NCI-H128 (cell line): ENCODE results near the gene RFTN1.

Experiments
- DNase-seq: peaks from one replicate; lab custom pipeline; 2025; ENCODE audit not compliant: unreplicated experiment; lab: John Stamatoyannopoulos, UW

The RFTN1 gene

DNA sequence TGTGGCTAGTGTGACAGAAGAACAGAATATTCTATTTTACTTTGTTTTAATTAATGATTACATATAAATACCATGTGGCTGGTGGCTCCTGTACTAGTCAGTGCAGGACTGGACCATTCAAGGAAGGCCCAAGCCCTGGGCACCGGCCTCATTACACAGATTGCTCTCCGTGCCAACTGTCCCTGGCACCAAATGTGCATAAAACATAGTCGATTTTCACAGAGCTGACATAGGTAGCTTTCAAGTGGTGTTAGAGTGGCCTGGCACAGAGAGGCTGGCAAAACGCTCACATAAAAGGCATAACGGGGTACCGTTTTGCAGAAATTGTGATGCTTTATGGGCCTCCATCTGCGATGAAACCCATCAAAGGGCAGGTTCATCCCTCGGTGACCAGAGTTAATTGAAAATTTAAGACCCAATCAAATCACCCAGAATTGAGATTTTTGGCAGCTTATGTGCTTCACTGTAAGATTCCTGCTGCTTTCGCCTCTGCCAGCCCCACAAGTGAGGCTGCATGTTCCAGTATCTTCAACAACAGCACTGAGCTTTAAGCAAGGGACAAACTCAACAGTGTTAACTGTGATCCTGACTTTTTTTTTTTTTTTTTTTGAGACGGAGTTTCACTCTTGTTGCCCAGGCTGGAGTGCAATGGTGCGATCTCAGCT, 25.9 kb downstream of the RFTN1 start:
- DNase-seq = no peak

DNA sequence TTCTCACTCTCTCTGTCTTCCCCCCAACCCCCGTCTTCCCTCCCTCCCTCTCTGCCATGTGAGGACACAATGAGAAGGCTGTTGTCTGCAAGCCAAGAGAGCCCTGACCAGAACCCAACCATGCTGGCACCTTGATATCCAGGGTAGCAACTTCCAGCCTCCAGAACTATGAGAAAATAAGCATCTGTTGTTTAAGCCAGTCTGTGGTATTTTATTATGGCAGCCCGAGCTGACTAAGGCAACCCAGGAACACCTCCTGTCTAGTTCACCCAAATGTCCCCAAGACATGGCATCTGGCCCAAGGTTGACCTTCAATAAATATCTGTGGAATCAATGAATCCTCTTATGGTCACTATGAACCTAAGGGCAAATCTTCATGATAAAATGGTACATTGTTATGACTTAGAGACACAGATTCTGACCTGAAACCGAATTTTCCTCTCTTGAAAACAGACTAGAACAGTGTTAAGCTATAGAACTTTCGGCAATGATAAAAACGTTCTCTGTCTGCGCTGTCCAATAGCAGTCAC, 26.5 kb downstream of the RFTN1 start:
- no peak for DNase-seq

DNA sequence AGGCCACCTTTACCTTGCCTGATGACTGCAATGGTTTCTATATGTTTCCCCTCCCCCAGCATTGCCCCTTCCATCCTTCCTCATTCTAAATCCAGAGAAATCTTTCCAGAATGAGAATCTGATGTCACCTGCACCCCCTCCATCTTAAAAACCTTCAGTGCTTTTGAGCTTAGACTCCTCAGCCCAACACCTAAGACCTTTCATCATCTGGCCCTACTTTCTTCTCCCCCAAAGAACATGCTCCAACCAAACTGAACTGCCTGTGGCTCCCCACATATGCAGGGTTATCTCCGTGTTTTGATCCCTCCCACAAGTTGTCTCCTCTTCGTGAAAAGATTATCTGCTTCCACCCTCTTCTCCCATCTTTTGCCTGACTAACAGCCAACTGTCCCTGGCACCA, 27.3 kb downstream of the RFTN1 start:
- DNase-seq = no peak

DNA sequence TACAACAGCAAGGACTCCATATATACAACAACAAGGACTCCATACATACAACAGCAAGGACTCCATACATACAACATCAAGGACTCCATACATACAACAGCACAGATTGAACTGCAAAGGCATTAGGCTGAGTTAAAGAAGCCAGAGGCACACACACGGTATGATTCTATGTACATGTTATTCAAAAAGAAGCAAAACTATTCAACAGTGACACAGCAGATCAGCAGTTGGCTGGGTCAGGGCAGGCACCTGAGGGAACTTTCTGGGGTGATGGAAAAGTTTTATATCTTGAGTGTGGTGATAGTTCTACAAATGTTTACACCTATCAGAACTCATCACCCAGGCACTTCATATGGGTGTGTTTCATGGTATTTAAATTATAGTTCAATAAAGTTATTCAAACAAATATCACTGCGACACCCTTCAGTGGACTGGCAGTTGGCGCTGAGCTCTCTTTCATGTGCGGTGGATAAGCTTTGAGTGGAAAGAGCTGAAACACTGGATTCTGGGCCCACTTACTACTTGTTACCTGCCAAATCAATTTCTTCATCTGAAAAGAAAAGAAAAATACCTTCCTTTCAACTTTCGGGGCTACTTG, 28.0 kb downstream of the RFTN1 start:
- no peak for DNase-seq

DNA sequence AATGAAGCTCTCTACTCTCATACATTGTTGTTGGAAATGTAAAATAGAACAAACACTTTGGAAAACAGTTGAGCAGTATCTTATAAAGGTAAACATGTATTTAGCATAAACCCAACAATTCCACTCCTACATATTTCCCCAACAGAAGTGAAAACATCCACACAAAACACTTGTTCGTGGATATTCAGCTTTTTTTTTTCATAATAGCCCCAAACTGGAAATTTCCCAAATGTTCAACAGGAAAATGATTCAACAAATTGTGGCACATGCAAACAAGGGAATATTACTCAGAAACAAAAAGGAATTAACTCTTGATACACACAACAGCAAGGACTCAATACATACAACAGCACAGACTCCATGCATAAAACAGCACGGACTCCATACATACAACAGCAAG, 28.5 kb downstream of the RFTN1 start:
- no peak for DNase-seq

DNA sequence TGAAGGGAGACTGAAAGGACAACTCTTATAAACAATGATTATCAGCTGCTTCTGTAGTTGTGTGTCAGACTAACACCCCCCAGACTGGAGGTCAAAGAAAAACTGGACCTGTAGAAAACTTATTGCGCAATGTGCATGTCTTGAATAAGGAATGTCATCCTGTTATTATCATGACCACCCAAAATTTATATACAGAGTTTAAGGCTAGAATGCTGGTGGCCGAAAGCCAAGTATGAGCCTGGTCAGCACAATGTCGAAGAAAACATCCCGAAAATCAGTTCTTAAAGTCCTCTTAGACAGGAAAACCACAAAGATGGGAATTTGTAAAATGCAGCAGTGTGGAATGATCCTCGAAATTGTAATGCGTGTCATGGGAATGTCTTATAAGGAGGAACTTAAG, 29.3 kb downstream of the RFTN1 start:
- DNase-seq = no peak

DNA sequence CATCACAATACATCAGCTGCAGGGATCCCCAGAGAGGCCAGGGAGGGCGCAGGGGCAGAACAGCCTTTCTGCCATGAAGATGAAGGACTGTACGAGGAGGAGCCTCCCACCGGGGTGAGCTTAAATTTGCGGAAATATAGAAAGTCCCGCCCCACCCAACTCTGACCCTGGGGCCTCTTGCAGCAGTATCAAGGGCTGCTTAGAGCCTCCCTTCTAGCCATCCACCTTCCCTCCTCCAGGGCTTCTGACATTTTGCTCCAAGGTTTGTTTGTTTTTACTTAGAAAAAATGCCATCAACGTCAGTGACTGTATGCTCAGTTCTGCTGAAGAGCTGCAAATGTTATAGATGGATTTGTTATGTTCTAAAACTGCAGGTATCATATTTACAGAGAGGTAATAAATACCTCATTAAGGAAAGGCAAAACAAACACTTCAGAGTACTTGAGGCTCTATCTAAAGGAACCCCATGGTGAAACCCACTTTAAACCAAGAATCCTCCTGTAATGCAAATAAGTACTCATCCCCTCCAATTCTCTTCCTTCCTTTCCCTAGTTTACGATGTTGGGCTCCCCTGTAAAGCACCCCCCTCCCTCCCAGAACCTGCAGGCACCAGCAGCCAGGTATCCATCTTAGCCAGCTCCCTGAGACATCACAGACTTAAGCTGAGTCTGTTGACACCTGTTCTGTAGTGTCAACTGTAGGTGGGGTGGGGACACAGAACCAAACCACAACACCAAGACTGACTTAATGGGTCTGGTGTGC, 30.5 kb downstream of the RFTN1 start:
- peak; percentile 66 for DNase-seq

DNA sequence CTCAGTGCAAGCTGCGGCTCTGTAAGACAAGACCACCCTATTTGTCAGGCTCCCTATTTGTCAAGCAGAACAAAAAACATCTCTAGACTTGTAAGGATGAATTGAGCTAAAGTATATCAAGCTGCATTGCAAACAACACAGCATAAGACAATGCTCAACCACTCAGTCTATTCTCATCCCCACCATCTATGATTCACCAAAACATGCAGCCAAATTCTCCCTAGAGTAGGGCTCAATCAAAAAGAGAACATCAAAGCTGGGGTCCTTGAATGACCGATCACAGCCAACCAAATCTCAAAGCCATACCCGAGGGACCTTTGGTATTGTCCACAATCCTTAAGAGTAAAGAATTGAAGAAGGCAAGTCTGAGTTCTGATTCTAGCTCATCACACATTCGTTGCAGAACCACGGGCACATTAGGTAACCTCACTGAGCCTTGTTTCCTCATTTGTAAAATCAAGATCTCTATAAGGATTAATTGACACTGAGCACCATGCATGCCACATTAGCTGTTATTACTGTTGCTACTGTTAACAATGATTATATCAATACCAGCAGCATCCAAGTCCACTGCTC, 31.2 kb downstream of the RFTN1 start:
- DNase-seq = no peak

DNA sequence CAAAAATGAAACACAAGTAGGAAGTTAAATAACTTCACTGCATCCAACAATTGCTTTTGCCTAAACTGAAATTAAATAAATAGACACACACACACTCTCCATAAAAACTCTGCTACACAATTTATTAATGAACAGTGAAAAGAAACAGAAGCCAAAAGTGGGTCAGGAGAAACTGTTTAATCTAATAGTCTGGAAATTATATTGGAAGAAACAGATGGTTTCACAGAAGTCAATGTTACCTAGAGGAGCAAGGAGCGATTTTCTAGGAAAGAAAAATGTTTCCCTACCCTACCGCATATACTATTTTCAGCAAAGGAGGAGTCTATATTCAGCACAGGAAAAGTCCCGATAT, 32.0 kb downstream of the RFTN1 start:
- DNase-seq = no peak

DNA sequence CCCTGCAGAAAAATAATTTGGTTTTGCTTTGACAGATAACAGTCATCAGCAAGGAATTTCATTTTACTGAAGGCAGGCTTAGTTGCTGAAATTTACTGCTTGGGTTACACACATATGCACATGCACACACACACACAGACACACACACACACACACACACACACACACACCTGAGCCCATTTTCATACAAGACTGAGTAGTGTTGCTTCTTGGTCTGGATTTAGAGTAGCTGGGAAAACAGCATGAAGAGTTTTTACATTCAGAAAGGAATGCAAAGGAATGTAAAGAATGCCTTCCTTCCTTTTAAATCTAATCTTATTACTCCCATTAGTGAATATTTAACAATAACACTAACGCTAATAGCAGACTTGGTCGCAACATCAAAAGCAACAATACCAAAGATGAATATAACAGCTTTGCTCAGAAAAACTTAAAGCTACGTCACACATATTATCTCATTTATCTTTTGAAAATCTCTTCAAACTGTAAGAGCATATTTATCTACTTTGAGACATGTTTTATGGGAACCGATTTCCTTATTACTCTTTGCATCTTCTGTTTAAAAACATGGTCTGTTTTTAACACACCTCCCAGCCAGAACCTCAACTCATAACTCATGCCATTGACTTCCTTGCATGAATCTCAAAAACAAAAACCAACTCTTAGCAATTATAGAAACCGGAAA, 32.5 kb downstream of the RFTN1 start:
- DNase-seq = no peak

DNA sequence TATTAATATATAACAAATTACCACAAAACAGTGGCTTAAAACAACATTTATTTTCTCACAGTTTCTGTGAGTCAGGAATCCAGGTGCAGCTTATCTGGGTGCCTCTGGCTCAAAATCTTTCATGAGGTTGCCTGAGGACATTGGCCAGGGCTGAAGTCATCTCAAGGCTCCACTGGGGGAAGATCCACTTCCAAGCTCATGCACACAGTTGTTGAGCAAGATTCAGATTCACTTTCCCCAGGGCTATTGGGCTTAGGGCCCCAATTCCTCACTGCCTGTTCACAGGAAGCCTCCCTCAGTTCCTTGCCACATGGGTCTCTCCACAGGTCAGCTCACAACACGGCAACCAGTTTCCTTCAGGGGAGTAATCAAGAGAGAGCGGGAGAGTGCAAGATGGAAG, 35.0 kb downstream of the RFTN1 start:
- DNase-seq = no peak

DNA sequence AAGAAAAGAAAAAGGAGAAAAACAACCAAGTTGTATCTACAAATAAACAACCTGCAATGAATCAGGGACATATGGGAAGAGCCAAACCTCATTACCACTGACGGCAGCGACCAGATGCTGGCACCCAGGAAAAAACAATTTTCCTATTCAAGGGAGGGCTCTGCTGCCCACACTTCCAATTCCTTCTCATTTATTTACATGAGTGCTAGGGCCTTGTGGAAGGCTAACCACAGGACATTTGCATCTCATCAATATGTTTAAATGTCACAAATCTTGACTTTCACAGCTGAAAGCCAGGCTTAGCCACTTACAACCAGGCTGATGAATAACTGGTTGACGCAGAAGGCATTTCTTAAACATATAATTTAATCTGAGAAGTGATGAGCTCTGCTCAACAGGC, 36.0 kb downstream of the RFTN1 start:
- DNase-seq = no peak

DNA sequence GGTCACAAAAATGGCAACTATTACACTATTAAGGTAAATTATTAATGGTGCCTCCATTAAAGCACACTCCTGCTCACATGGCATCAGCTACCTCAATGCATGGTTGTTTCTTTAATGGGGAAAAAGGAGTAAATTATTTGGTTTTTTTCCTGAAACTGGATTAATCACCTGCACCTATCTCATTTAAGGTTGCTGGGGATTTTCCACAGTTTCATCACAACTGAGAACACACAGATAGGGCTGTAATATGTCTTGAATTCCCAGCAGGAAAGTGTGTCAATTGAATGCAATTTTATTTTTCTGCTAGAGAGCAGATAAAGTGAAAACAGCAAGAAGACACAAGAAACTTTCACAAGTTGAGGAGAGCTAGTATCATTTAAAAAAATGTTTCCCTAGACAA, 36.4 kb downstream of the RFTN1 start:
- no peak for DNase-seq

DNA sequence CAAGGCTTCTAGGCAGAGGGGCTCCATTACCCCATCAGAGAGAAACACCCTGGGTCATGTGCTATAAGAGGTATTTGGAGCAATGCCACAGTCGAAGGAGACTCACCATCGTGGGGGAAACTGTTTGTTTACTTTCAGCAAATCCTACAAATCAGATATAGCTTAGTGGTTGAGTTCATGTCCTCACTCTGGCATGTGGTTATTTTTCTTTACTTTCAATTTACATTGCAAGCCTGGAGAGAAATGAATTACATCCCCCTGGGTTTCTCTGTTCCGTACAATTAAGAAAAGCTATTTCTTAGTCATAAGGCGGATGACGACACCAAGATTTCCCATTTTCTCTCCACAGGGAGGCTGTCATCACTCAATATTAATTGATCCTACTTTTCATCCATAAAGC, 36.9 kb downstream of the RFTN1 start:
- DNase-seq = no peak

DNA sequence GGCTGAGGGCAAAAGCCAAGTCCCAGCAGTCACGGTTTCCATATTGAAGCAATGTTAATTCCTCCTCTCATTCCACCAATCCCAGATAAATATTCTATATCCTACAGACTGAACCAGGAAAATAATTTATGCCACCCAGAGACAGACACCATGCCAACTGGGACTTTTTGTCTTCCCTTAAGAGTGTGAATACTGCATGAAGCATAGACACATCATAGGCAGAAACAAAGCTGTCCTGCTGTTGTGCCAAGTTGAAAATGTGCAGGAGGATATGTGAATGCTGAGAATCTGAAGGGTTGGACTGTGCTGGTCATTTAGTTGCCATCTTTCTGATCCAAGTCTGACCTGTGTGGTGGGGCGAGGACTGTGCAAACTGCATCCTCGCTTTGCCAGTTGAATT, 37.7 kb downstream of the RFTN1 start:
- no peak for DNase-seq

DNA sequence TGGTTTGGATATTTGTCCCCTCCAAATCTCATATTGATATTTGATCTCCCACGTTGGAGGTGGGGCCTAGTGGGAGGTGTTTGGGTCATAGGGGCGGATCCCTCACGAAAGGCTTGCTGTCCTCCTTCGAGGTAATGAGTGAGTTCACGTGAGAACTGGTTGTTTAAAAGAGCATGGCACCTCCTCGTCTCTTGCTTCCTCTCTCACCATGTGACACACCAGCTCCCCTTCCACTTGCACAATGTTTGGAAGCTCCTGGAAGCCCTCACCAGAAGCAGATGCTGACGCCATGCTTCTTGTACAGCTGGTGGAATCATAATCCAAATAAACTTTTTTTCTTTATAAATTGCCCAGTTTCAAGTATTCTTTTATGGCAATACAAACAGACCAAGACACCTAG, 38.6 kb downstream of the RFTN1 start:
- DNase-seq = no peak

DNA sequence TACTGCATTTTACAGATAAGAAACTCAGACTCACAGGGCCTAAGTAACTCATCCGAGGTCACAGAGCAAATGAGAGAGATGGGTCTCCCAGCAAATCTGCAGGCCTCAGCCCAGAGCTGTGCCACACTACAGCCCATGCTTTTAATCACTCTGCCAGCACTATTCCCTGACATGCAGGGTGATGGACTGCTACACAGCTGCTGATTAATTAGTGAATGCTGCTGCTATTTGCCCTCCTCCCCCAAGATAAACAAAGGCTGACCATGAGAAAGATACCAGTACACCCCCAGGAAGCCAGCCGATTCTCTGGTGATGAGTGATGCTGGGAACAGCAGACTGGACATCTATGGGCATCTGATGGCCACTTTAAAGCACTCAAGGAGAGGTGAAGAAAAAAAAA, 39.3 kb downstream of the RFTN1 start:
- DNase-seq = no peak

DNA sequence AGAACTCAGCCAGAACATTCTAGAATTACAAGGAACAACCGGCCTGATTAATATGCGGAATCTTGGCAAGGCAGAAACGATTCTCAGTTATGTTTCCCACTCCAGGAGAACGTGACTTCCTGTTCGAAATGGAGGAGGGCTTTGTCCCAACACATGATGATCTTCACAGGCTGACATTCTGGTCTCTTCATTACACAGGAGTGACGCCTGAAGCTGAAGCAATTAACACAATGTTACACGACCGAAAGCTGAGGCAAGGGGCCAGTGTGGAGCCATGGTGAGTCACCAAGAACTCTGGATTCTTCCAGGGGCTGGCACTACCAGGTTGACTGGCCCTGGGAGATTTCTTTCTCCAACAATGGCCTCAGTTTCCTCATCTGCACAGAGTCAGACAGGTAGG, 40.9 kb downstream of the RFTN1 start:
- no peak for DNase-seq

DNA sequence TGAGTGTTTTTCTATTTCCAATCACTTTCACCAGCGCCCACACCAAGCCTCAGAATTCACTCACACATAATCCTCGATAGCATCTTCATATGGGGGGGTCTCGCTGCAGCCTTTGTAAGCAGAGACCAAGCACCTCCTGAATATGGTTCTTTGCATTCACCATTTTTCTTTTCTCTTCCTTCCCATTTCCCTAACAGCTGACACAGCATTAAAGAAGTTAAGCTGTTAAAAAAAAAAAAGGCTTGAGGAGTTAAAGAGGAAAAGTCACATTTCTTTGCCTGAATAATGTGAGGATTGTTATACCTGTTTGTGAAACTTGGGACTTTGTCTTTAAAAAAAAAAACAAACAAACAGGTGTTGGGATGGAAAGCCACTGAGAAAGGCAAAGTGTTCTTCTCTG, 41.6 kb downstream of the RFTN1 start:
- no peak for DNase-seq

DNA sequence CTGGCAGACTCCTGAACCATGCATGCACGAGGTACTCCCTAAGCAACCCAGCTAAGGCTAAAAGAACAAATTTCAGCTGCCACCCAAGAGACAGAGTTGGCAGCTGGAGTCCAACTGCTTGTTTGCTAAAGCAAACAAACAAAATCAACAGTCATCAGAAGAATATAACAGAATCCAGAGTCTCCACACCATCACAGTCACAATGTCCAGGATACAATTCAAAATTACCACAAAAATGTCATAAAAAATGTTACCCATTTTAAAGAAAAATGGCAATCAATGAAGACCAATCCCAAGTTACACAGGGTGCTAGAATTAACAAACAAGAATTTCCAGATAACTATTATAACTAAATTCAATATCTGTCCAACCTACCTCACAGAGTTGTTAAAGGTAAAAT, 42.9 kb downstream of the RFTN1 start:
- DNase-seq = no peak

DNA sequence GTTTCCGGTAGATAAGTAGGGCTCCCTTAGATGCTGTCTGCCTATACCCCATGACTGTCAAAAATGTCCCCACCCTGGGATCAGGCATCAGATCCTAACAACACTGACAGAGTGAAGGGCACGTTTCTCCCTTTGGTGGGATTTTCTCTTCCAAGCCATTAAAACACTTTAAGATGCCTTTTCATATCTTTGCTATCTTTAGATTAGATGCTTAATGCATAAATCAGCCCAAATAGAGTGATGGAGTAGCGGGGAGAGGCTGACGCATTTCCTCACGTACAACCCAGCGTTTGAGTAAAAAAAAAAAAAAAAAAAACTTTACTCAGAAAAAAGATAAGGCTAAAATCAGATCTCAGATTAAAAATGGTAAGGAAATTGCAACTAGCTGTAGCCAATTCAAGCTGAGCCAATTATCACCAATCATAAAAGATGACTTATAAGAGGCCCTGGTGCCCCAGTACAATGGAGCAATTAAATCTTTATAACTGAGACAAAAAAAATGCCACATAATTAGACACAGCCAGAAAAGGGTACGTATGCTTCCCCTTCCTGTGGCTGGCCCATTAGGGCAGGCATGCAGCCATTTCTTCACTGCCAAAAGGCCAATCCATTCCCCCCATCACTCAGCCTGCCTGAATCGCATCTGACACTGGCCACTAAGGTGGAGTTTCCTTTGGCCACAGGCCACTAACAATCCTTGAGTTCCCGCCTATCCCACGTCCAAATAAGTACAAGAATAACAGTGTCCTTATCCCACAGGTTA, 45.0 kb downstream of the RFTN1 start:
- no peak for DNase-seq
